Measurements from ENCODE around the gene ABCG8.

ABCG8 gene
- 0.05 to 0.13 reads per million in 2 donors for total RNA-seq

DNA sequence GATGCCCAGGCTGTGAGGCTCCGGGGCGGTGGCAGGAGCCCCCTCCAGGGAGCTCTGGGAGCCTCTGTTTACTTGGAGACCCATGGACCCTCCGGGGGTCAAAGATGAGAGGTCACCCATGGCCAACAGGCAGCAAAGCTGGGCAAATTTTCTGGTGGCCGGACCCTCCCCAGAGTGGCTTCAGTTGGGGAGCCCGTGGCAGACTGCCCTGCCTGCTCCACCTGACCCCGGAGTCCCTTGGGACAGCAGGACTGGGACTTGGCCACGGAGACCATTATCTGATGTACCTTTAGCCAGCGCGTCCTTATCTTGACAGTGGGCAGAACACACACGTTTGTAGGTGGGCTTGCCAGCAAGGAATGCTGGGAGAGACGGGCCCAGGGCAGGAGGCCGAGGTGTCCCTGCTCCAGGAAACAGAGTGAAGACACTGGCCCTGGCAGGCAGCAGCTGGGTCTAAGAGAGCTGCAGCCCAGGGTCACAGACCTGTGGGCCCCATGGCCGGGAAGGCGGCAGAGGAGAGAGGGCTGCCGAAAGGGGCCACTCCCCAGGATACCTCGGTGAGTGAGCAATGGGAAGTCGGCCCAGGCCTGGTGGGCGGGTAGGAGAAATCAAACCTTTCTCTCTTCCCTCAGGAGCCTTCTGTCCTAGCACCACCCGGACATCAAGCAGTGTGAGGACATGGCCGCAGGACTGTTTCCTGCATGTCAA, at the start of gene ABCG8, which contains the start of gene ABCG5:
ABCG8 (plus strand) TSS at position 412 of the 708 bp plus-strand sequence; CDS start at position 495, 83 bp downstream.
ABCG5 (minus strand) TSS at position 280 of the 708 bp plus-strand sequence; CDS start at position 120, 160 bp downstream.
- no peak for DNase-seq

DNA sequence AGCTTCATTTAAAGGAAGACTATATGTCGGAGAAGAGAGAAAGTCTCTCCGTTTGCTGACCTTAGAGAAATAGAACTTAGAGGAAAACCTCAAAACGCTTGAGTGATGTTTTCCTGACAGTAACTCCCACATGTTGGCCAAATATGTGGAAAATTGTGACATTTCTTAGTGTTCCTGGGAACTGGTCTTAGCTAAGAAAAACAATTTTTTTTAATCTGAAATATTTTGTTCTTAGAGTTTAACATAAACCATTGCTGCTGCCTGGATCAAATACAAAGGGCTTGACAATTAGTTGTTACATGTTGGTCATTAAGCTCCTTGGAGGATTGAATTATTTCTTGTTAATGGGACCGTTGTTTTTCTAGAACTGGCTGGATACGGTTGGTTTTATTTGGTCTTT, 48.6 kb upstream of the ABCG8 start:
- no peak for DNase-seq

DNA sequence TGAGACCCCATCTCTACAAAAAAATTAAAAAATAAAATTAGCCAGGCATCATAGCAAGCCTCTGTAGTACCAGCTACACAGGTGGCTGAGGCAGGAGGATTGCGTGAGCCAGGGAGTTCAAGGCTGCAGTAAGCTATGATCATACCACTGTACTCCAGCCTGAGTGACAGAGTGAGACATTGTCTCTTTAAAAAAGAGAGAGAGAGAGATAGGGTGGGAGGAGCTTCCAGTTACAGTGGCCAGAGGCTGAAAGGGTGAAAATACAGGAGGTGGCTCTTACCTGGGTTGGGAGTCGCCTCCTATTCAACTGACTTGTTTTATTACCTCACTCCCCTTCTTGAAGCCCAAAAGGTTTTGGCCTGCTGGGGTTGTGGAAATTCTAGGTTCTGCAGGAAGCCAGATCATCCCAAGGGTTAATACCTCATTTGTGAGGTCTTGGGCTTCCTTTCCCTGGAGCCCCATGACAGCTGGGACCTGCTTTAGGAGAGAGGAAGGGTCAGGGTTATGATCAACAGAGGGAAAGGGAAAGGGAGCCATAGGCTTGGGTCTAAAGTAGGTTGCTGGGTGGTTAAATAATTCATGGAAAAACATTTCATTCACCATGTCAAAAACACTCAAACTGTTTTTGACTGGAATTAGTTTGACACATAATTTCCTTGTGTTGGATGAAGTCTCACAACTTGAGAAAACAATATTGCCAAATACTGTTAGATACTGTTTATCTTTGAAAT, 47.6 kb upstream of the ABCG8 start:
- no peak for DNase-seq

DNA sequence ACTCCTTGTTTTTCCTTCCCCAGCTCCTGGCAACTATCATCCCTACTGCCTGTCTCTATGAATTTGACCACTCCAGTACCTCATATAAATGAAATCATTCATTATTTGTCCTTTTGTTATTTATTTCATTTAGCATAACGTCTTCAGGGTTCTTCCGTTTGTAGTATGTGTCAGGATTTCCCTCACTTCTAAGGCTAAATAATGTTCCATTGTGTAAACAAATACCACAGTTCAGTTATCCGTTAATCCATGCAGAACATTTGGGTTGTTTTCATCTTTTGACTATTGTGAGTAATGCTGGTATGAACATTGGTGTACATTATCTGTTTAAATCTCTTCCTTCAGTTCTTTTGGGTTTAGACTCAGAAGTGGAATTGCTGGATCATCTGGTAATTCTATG, 46.1 kb upstream of the ABCG8 start:
- DNase-seq = no peak

DNA sequence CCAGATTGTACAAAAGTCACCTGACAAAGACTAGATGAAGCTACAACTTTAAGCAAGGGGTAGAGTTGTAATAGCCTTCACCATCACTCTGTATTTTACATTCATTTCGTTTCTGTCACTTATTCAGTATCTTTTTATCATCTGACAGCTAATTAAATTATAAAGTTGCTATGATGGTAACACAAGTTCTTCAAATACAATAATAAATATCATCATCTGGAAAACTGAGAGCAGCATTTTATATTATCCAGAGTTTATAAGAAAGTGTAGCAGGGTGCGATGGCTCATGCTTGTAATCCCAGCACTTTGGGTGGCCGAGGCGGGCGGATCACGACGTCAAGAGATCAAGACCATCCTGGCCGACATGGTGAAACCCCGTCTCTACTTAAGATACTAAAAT, 43.8 kb upstream of the ABCG8 start:
- no peak for DNase-seq

DNA sequence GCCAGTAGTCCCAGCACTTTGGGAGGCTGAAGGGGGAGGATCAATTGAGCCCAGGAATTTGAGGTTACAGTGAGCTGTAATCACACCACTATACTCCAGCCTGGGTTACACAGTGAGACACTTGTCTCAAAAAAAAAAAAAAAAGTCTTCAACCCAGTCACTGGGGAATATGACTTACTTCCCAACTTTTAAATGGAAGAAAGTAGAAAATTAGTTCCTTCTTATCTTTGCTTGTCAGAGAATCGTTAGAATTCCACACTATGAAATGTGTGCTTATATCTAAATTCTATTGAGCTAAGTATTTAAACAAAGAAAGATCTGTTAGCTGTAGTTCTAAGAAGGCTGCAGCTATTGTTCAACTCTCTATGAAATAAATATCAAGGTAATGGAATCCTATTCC, 42.6 kb upstream of the ABCG8 start:
- DNase-seq = no peak

DNA sequence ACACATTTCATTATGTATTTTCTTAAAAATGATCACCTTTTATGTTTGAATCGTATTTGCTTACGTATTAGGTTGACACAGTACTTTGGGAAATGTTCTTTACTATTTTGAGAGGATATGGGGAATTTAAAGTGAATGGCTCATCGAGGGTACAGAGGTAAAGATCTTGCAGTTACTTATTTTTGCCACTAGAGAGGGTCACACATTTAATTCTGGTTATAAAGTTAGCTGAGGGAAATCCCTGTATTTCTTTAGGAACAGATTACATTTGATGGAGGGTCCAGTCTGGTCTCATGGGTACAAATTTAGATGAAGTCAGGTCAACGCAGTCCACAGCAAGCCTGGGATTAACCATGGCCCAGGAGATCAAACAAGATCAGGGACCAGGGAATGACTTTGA, 40.5 kb upstream of the ABCG8 start:
- DNase-seq = no peak

DNA sequence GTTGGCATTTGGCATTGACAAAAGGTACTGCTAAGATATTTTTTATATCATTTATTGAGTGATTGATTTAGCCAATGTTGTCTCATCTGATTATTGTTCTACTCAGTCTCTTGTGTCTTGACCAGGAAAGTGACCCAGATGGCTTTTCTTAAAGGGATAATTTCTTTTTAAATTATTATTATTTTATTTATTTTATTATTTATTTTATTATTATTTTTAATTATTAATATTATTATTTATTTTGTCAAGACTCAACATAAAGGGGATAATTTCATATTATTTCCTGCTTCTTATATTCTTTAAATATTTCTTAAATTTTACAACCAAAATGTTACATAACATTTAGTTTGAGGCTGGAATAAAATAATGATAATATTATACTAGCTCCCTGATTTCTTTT, 37.9 kb upstream of the ABCG8 start:
- no peak for DNase-seq

DNA sequence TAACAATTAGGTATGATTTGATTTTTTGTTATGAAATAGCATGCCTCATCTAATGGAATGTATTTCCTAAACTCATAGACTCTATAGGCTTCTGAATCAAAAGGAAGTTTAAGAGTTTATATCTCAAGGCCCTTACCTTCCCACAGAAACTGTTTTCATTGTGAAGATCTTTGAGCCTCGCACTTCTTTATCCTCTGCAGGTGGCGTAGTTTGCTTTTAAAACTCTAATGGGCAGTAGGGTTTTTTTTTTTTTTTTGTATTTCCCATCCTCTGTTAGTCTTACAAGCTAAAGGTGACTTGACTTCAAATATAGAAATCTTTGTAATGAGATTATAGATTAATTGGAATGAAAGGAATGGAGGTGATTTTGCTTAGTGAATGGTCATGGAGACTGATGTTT, 36.6 kb upstream of the ABCG8 start:
- no peak for DNase-seq

DNA sequence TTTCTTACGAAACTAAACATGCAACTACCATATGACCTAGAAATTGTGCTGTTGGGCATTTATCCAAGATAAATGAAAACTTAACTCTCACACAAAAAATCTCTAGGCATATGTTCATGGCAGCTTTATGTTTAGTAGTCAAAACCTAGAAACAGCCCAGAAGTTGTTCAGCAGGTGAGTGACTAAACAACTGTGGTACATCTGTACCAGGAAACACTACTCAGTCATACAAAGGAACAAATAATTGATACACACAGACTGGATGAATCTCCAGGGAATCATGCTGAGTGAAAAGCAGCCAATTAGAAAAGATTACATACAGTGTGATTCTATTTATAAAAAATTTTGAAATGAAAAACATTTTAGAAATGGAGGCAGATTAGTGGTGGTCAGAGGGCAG, 35.7 kb upstream of the ABCG8 start:
- DNase-seq = no peak

DNA sequence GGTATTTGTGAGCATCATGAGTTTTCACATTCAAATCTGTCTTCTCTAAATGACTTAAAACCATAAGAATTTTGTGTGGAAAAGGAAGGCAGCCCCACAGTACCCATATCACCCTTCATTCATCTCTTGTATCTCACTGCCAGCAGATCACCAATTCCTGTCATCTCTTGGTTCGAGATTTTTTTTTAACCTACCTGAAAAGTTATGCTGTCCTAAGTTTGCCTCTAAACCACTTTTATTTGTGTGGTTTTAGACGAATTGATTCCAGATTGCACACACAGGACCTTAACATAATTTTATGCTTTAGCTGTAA, 32.1 kb upstream of the ABCG8 start:
- DNase-seq = no peak

DNA sequence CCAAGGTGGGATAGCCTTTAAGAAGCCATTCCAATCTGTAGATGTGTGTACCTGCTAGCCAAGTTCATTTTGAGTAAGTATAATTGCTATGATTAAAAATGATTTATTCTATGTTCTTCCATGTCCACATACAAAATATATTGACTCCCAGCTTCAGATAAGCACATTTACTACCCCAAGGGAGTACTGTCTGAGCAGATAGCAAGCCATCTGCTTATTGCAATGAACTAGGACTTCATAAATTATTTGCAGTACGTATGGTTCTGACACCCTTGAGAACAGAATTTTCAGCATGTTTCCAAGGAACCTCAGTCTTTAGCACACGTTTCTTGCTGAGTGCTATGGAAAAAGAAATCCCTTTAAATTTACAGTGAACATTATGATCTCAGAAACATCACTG, 28.3 kb upstream of the ABCG8 start:
- no peak for DNase-seq

DNA sequence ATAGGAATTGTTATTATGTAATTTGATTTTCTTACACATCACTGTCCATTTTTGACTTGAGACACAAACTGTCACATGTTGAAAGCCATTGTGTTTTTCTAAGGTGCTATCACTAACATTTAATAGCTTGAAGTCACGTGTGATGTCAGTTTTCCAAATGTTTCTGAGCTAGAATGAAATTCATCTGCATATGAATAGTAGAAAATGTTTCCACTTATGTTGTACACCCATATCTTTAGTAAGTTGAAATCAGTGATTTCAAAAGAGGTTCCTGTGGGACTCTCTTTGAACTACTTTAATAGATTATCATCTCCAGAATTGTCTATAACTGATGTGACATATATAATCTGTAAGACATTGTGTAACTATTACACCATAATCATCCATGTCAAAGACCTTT, 27.9 kb upstream of the ABCG8 start:
- DNase-seq = no peak

DNA sequence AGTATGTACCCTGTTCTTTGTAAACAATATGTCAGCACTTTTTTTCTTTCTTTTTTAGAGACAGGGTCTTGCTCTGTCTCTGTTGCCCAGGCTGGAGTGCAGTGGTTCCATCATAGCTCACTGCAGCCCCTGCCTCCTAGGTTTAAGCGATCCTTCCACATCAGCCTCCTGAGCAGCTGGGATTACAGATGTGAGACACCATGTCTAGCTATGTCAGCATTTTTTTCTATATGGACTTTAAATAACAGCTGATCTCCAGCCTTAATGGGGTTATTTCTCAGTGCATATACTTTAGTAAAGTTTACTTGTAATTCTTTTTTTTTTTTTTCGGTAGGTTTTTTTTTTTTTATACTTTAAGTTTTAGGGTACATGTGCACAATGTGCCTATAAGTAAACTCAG, 26.8 kb upstream of the ABCG8 start:
- no peak for DNase-seq

DNA sequence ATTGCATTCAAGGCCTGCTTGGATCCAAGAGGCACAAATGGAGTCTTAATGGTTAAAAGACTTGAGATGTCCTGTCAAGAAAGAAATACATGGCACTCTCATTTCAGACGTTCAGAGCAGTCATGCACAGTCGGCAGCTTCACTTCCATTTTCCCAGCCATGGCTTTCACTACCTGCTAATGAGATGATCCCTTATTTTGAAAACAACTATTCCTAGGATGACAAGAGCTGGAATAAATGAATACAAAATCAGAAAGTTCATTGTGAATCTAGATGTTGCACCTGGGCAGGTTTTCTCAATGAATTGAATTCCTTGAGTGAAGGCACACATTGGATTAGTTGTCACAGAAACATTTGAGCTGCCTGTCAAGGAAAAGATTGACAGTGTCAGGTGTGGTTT, 25.8 kb upstream of the ABCG8 start:
- DNase-seq = no peak

DNA sequence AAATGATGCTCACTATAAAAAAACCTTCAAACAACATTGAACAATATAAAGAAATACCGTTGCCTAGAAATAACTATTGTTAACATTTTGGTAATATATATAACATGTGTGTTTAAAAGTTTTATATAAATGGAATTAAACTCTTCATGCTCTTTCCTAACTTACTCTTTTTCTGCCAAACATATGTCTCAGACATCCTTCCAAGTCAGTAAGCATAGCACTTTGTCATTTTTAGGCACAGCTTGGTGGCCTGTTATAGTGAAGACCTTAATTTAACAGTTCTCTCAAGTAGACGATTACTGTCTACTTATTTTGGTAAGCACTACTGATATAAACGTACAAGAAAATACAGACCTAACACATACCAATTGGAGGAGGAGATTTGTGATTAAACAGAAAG, 24.1 kb upstream of the ABCG8 start:
- no peak for DNase-seq

DNA sequence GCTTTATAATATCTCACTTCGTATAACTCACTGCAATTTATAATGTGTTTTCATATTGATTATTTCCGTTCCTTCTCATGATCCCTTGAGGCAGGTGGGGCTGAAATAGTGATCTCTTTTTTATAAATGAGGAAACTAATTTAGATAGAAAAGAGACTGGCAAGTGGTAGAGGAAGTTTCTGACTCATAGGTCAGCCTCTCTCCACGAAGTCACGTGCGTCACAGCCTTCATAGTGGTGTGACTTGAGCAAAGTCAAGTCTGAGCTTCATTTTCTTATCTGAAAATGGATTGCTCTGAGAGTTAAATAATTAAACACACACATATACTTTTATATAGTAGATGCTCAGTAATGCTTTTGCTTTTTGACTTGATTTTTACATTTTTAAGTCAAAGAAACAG, 20.0 kb upstream of the ABCG8 start:
- DNase-seq = no peak

DNA sequence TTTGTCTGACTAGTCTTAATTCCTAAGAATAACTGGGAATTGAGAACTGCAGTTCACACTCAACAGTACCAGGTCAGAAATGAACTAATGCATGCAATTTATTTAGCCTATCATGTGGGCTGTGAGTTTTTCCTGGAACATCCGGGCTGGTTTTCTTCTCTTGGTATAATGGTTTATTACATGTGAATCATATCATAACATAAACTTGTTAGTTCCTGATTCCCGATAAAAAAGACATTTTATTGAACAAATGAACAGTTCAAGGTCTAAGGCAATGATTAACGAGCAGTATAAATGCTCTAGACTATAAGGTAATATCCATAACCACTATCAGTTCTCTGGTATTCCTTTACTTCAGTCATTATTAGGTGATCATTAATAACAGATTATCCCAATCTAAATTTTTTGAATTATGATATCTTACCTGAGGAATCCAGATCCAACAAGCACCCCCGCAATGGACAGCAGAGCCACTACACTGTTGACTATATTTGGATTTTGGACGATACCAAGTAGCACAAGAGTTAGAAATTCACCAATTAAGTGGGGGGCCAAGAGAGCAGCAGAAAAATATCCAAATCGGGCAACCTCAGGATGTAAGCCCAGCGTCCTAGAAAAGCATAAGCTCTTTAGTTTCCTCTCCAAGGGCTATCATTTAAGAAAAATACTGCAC, 19.1 kb upstream of the ABCG8 start:
- DNase-seq = no peak

DNA sequence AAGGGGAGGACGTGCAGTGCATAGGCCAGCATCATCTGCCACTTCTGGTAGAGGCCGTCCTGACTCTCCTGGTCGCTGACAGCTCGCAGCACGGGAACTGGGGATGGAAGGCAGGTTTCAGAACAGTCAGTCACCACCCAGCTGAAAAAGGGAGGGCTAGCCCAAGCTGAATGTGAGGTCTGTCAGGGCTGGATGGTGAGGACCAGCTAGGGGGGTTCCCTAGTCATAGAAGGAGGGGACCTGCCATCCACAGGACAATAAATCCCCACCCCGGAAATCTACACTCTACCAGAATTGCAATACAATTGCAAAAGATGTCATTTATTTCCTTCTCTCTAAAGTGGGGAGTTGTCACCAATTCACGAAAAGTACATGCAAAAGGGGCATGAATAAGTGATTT, 15.9 kb upstream of the ABCG8 start:
- DNase-seq = no peak

DNA sequence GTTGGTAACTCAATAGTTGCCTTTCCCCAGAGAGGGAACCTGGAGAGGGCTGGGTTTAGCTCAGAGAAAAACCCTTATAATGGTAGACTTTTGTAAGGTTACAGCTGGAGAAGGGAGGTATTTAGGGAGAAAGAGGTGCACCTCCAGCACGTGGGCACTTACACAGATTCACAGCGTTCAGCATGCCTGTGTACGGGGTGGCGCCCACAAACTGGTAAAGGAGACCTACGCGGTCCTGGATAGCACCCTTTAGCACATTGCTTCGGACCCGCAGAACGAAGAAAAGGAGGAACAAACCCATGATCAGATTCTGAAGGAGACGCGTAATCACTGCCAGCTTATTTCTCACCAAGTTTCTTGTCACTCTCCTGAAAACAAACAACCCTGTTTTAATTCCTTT, 15.0 kb upstream of the ABCG8 start:
- DNase-seq = no peak

DNA sequence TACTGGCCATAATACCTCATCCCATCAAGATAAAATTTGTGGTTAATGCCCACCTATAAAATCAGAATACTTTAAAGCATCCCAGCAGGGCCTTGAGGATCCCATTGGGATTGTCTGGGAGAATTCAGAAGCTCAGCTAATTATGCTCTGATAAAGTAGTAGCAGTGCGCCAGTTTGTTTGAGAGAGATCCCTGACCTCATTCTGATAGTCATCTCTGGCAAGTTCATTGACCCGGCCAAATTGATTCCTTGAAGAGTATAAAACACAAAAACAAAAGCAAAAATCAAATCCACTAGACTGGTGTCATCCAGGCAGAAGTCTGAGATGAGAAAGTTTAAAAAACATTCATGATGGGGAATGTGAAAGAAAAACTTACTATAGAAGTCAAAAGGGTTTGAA, 14.3 kb upstream of the ABCG8 start:
- DNase-seq = no peak

DNA sequence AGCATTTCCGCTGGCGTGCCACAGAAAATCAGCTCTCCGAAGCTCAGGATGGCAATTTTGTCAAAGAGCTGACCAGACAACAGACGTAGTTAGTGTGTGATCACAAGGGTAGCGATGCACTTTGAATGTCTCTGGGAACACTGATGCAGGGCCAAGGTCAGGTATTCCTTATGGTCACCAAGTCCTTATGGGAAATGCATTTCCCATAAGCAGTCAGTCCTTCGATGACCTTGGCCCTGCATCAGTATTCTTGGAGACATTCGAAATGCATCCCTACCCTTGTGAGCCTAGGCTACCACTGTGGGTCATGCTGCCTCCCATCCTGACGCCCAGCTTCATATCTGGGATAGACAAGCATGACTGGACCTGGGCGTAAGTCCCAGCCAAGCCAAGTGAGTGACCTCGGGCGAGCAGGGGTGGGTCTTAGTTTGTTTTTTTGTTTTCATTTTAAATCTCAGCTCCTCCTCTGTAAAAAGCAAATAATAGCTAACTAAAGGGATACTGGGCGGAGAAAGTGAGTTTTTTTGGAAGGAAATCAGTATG, 13.7 kb upstream of the ABCG8 start:
- DNase-seq = no peak

DNA sequence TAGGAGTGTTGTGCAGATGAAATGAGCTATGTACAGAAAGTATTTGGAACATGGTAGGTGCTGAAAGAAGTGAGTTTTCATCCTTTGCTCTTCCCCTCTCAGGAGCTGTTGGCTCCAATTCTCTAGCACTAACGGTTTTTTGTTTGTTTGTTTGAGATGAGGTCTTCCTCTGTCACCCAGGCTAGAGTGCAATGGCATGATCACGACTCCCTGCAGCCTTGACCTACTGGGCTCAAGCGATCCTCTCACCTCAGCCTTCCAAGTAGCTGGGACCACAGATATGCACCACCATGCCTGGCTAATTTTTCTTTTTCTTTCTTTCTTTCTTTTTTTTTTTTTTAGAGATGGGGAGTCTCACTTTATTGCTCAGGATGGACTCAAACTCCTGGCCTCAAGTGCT, 12.9 kb upstream of the ABCG8 start:
- DNase-seq = no peak
